GM04503 (cell line): ENCODE results near the gene USP15.
A peak's percentile ranks its signal among the peaks of the same experiment; 100 is the strongest.
"Not testable (repeated sequence)": the region's sequence is repeated elsewhere in the genome, so short reads cannot be mapped to it uniquely, and the experiment has no call there.

ENCODE experiments used
- DNase-seq: peaks from one replicate; pipeline ENCODE4 v3.0.0-alpha.2; 2012; ENCODE audit warnings: low read depth

The USP15 gene

DNA sequence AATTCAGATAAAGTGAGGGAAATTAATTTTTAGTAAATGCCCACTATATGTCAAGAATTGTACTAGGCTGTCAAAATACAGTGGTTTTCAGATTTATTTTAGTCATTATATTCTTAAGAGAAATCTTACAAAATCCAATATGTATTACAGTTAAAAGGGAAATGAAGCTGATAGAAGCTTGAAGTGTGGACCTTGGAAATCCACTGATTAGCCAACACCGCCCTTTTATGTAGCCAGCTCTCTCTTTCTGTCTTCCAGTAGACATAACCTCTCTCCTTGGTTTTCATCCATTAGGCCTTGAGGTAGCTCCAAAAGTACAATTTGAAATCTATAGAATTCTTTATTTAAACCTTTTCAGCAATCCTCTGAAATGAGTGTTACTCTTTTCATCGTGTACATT lies 63.2 kb downstream of the USP15 start:
- DNase-seq, result no peak

DNA sequence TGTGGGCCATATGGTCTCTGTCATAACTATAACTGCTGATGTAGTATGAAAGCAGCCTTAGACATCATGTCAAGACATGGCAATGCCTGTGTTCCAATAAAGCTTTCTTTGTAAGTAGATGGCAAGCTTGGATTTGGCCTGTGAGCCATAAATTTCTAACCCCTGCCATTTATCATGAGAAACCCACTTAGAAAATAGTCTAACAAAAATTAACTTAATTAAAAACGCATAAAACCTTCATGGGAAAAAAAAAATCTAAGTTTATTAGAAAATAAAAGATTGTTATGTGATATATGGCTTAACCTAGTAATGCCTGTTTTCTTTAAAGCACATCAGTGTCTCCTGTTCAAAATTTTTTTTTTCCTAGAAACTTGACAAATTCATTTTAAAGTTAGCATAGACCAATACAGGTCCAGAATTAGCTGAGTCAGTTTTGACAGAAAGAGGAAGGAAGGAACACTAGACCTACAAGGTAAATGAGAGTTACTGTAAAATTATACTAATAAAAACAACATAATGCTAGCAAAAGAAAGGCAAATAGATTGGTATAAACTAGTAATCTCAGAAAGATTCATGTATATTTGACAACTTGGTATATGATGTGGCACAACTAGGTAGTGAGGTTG lies 68.2 kb downstream of the USP15 start:
- no peak for DNase-seq

DNA sequence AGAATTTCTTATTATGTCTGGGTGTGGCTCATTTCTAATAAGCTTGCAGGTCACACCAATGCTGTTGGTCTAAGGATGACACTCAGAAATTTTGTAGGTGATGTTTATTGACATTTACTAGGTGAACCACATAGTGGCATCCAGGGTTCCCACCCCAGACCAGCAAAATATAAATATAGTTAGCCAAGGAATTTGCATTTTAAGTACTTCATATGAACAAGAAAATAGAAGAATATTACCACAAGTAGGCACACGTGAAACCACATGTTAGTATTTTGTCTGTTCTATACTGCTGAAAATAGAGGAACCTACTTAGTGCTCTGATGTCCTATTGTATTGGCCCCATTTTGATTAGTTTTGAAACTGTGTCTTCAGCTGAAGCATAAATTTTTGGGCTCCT lies 71.1 kb downstream of the USP15 start:
- no peak for DNase-seq

DNA sequence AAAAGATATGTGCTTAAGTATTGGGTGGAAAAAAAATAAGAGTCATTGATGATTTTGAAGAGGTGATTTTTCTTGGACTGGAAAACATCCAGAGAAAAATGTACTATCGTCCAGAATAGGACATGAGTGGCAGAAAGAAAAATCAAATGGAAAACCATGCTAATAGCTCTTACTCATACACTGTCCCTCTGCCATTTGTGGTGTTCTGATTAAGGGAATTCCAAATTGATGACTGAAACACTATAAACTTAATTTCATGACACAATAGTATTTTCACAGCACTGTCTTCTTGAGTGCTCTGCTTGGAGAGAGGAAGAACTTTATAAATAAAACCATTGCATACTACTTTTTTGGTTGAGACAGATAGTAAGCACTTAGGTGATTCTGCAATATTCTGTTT lies 72.4 kb downstream of the USP15 start:
- DNase-seq, result peak; percentile 61

DNA sequence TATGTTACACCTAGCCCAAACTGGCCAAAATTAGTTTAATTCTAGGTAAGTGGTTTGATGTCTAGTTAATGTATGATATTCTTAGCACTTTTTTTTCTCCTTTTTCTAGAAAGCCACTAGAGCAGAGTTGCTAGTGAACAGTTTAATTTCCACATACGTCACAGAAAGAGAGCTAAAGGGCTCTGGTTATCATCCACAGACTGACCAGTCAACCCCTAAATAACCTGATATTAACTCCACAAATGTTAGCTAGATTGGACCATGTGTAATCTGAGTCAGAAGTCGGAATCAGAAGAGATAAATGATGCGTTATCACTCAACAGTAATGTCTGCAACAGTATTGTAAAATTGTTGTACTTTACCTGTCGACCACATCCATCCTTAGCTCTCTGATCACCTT lies 74.9 kb downstream of the USP15 start:
- no peak for DNase-seq

DNA sequence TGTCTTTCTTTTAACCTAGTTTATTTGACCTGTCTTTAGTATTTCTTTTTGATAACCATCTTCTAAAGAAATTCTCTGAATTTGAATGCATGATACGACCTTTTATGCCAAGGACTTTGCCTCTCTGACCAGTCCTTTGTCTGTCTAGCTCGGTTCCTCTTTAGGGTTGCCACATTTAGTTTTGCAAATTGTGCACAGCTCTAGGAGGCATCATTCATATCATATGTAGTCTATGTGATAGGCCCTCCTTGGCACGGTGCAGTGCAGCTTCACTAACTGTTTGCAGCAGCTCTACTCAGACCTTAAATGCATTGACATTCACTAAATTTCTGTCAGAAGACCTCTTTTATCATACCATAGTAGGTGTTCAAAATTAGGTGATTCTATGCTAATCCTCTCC lies 75.6 kb downstream of the USP15 start:
- DNase-seq, result no peak

DNA sequence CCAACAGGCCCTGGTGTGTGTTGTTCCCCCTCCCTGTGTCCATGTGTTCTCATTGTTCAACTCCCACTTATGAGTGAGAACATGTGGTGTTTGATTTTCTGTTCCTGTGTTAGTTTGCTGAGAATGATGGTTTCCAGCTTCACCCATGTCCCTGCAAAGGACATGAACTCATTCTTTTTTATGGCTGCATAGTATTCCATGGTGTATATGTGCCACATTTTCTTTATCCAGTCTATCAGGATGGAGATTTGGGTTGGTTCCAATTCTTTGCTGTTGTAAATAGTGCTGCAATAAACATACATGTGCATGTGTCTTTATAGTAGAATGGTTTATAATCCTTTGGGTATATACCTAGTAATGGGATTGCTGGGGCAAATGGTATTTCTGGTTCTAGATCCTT lies 77.4 kb downstream of the USP15 start:
- DNase-seq, result not testable (repeated sequence)

DNA sequence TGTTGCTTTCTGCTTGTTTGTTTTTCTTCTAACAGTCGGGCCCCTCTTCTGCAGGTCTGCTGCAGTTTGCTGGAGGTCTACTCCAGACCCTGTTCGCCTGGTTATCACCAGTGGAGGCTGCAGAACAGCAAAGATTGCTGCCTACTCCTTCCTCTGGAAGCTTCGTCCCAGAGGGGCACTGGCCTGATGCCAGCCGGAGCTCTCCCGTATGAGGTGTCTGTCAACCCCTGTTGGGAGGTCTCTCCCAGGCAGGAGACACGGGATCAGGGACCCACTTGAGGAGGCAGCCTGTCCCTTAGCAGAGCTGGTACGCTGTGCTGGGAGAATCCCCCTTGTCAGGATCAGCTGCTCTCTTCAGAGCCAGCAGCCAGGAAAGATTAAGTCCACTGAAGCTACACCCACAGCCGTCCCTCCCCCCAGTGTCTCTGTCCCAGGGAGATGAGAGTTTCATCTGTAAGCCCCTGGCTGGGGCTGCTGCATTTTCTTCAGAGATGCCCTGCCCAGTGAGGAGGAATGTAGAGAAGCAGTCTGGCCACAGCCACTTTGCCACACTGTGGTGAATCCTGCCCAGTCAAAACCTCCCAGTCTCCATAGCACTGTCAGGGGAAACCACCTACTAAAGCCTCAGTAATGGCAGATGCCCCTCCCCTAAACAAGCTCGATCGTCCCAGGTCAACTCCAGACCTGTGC lies 82.6 kb downstream of the USP15 start:
- DNase-seq, result not testable (repeated sequence)

DNA sequence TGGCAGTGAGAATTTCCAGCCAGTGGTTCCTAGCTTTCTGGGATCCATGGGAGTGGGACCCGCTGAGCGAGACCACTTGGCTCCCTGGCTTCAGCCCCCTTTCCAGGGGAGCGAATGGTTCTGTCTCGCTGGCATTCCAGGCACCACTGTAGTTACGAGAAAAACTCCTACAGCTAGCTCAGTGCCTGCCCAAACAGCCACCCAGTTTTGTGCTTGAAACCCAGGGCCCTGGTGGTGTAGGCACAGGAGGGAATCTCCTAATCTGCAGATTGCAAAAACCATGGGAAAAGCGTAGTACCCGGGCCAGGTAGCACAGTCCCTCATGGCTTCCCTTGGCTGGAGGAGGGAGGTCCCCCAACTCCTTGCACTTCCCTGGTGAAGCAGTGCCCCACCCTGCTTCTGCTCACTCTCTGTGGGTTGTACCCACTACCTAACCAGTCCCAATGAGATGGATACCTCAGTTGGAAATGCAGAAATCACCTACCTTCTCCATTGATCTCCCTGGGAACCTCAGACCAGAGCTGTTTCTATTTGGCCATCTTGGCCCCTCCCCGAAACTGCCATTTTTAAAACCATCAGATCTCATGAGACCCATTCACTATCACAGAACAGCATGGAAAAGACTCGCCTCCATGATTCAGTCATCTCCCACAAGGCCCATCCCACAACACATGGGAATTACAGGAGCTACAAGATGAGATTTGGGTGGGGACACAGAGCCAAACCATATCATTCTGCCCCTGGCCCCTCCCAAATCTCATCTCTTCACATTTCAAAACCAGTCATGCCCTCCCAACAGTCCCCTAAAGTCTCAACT lies 83.3 kb downstream of the USP15 start:
- not testable (repeated sequence) for DNase-seq

DNA sequence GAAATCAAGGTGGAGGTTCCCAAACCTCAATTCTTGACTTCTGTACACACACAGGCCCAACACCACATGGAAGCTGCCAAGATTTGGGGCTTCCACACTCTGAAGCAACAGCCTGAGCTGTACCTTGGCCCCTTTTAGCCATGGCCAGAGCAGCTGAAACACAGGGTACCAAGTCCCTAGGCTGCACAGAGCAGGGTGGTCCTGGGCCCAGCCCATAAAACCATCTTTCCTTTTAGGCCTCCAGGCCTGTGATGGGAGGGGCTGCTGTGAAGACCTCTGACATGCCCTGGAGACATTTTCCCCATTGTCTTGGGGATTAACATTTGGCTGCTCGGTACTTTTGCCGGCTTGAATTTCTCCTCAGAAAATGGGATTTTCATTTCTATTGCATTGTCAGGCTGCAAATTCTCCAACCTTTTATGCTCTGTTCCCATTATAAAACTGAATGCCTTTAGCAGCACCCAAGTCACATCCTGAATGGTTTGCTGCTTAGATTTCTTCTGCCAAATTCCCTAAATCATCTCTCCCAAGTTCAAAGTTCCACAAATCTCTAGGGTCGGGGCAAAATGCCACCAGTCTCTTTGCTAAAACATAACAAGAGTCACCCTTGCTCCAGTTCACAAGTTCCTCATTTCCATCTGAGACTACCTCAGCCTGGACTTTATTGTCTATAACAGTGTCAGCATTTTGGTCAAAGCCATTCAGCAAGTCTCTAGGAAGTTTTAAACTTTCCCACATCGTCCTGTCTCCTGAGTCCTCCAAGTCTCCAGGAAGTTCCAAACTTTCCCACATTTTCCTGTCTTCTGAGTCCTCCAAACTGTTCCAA lies 84.7 kb downstream of the USP15 start:
- not testable (repeated sequence) for DNase-seq

DNA sequence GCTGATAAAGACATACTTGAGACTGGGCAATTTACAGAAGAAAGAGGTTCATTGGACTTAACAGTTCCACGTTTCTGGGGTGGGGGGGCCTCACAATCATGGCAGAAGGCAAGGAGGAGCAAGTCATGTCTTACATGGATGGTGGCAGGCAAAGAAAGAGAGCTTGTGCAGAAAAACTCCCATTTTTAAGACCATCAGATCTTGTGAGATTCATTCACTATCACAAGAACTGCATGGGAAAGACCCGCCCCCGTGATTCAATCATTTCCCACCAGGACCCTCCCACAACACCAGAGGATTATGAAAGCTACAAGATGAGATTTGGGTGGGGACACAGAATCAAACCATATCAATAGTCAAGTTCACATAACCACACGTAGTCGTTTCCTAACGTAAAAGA lies 85.5 kb downstream of the USP15 start:
- DNase-seq, result no peak

DNA sequence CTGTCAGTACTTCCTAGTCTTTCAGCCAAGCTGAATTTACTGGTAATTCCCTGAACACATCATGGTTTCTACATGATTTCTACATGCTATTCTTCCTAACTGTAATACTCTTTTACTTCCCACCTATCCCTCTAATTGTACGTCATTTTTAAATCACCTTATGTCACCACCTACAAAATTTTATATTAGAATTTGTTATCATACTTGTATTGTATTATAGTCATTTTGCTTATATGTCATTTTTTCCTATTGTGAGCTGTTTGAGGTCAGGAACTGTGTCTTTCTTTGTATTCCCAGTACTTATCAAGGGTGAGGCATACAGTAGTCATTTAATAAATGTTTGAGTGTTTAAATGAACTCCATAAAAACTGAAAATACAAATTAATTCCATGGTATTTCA lies 86.6 kb downstream of the USP15 start:
- no peak for DNase-seq

DNA sequence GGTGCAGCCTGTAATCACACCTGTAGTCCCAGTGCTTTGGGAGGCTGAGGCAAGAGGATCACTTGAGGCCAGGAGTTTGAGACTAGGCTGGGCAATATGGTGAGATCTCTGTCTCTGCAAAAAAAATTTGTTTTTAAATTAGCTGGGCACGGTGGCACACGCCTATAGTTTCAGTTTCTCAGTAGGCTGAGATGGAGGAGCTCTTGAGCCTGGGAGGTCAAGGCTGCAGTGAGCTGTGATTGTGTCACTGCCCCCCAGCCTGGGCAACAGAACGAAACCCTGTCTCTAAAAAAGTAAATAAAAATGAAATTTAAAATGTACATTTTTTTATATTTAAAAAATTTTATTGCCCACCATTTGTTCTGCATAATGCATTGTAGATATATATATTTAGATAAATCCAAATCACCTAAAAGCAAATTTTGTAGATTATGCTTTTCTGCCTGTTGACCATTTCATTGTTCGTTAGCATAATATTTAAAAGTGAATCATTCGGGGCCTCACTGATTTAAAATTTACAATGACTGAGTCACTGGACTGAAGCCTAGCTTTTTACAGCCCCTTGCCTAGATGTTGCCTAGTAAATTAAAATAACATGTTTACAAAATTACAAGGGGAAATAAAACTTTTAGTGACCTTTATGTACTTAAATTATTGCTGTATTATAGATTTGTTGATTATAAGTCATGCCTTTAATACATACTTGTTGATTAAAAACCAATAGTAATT lies 87.9 kb downstream of the USP15 start:
- DNase-seq, result peak; percentile 15

DNA sequence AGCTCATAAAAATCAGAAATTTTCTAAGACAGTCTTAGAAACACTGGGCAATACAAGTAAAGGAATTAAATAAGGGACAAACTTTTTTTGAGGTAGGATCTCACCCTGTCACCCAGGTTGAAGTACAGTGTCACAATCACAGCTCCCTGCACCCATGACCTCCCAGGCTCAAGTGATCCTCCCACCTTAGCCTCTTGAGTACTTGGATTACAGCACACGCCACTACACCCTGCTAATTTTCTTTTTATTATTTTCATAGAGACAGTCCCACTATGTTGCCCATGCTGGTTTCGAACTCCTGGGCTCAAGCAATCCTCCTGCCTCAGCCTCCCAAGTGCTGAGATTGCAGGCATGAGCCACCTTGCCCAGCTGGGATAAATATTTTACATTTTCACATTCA lies 90.3 kb downstream of the USP15 start:
- no peak for DNase-seq

DNA sequence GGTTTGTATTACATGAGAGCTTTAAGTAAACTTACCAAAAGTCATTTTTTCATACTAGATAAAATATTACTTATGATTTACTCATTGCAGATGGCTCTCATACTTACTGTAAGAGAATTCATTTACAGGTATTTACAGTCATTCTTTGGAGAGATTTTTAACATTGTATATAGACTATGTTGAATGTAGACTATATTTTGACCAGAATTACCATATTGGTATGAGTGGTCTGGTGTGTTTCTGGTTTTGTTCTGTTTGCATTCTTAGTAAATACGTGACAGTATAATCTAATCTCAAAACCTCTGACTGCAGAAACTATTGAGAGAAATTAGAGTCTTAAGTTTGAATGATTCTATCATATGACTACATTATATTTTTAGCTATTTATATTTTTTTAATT lies 91.1 kb downstream of the USP15 start:
- no peak for DNase-seq

DNA sequence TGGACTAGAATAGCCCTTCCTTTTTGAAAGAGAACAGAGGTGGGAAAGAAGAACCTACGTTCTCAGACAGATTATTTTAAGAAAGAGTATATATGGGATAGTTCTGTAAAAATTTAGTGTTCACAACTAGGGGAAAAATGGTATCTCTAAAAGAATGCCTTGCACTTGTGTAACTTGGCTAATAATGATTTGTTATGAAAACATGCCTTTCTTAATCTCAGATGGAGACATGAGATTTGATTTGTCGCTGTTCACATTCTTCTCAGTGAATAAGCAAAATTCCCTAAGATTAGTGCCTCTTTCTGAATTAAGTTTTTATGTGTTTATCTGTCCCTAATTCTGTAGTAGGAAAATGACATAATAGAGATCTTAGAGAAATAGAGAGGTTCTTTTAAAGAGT lies 100.8 kb downstream of the USP15 start:
- no peak for DNase-seq

DNA sequence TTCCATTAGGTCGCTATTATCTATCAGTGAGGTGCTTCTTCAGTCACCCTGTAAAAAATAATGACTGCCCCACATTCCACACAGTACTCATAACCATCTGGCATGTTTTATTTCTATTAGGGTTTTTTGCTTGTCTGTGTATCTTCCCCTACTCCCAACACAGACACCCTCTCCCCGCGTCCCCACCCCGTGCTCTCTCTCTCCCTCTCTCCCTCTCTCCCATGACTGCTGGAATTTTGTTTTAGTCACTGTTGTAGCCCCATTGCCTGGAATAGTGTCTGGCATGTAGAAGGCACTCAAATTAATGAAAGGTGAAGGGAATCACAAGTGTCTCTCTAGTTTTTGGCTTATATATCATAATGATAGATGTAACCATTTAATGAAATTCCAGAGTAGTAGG lies 103.3 kb downstream of the USP15 start:
- no peak for DNase-seq

DNA sequence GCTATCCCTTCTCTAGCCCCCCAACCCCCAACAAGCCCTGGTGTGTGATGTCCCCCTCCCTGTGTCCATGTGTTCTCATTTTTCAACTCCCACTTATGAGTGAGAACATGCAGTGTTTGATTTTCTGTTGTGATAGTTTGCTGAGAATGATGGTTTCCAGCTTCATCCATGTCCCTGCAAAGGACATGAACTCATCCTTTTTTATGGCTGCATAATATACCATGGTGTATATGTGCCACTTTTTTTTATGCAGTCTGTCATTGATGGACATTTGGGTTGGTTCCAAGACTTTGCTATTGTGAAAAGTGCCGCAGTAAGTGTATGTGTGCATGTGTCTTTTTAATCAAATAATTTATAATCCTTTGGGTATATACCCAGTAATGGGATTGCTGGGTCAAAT lies 104.5 kb downstream of the USP15 start:
- not testable (repeated sequence) for DNase-seq

DNA sequence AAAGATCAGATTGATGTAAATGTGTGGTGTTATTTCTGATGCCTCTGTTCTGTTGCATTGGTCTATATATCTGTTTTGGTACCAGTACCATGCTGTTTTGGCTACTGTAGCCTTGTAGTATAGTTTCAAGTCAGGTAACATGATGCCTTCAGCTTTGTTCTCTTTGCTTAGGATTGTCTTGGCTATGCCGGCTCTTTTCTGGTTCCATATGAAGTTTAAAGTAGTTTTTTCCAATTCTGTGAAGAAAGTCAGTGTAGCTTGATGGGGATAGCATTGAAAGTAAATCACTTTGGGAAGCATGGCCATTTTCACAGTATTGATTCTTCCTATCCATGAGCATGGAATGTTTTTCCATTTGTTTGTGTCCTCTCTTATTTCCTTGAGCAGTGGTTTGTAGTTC lies 105.6 kb downstream of the USP15 start:
- DNase-seq, result not testable (repeated sequence)

DNA sequence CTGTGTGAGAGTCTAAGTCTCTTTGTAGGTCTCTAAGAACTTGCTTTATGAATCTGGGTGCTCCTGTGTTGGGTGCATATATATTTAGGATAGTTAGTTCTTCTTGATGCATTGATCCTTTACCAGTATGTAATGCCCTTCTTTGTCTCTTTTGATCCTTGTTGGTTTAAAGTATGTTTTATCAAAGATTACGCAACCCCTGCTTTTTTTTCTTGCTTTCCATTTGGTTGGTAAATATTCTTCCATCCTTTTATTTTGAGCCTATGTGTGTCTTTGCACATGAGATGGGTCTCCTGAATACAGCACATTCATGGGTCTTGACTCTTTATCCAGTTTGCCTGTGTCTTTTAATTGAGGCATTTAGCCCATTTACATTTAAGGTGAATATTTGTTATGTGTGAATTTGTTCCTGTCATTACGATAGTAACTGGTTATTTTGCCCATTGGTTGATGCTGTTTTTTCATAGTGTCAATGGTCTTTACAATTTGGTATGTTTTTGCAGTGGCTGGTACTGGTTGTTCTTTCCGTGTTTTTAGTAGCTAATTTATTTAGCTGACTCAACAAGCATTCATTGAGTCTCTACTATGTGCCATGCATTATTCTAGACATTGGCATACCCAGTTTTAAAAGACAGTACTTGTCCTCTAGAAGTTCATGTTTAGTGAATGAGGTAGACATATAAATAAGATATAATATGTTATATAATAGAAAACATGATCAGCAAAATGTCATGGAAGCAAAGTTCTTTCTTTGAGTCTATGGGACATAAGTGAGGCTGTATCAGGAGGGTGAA lies 108.4 kb downstream of the USP15 start:
- not testable (repeated sequence) for DNase-seq

DNA sequence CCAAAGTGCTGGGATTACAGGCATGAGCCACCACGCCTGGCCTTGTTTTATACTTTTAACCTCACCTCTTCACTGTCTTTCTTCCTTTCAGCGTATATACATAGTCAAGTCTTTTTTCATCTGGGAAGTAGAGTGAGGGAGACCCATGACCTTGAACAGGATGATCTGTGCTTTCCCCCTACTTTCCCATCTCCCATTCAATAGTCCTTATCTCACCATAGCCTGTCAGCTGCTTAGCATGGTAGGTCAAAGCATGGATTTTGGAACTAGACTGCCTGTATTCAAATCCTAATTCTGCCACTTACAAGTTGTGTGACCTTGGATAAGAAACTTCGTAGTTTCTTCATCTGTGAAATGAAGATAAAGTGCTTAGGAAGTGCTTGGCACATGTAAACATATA lies 110.0 kb downstream of the USP15 start:
- DNase-seq, result no peak
